Measurements from ENCODE around the gene MAPK10.

GRCh38 chr4:85967872-85968271 lies 392.0 kb downstream of the MAPK10 start:
- TF ChIP-seq CTCF (IDR thresholded peaks at IDR 0.05; ENCODE audit: low read depth, low read length, poor library complexity, severe bottlenecking) (no peak), EZH2phosphoT487 (IDR thresholded peaks at IDR 0.05; ENCODE audit: borderline replicate concordance, low read length) (no peak)
